GM19193 (cell line): Measurements from ENCODE around the gene MUC4.
"Not testable (repeated sequence)": the region's sequence is repeated elsewhere in the genome, so short reads cannot be mapped to it uniquely, and the experiment has no call there.

Experiments used
- POLR2A ChIP-seq: IDR thresholded peaks from 4 replicates; pipeline ENCODE4 v1.6.1; 2011; ENCODE audit not compliant: insufficient read depth, insufficient read length; ENCODE audit errors: extremely low read depth

Gene MUC4

DNA sequence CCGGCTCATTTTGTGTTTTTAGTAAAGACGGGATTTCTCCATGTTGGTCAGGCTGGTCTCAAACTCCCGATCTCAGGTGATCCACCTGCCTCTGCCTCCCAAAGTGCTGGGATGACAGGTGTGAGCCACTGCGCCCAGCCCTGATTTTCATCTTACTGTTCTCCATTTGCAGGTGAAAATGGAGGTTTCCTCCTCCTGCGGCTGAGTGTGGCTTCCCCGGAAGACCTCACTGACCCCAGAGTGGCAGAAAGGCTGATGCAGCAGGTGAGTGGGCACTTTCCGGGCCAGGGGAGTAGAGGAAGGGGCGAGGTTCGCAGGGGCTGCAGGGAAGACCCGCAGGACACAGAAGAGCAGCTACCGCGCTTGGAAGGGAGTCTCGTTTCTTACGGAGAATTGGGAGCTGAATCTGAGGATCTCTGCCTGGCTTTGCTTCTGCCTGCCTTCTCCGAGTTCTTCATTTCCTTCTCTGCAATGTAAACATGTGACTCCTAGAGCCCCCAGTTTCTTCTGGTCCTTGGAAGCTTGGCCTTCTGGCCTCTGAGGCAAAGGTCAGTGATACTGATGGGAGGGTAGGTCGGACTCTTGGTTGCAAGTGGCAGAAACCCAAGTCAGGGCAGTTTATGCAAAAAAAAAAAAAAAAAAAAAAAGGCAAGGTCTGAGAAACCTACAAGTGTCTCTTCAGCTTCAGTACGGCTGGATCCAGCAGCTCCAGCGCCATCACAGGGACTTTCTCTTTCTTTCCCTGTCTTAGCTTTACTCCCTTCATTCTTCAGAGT lies 82.1 kb downstream of the MUC4 start:
- no peak for TF ChIP-seq POLR2A

DNA sequence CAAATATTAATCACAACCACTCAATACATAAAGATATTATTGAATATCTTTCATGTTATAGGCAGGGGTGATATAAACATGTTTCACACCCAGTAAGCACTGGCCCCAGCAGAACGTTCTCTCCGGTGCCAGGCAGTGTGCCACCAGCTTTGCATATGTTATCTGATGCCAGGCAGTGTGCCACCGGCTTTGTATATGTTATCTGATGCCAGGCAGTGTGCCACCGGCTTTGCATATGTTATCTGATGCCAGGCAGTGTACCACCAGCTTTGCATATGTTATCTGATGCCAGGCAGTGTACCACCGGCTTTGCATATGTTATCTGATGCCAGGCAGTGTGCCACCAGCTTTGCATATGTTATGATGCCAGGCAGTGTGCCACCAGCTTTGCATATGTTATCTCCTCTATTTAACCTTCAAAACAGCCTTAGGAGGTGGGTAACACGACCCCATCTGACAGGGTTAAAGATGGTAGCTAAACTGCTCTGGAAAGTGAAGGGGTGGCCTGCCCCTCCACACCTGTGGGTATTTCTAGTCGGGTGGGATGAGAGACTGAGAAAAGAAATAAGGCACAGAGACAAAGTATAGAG lies 84.0 kb downstream of the MUC4 start:
- no peak for TF ChIP-seq POLR2A

DNA sequence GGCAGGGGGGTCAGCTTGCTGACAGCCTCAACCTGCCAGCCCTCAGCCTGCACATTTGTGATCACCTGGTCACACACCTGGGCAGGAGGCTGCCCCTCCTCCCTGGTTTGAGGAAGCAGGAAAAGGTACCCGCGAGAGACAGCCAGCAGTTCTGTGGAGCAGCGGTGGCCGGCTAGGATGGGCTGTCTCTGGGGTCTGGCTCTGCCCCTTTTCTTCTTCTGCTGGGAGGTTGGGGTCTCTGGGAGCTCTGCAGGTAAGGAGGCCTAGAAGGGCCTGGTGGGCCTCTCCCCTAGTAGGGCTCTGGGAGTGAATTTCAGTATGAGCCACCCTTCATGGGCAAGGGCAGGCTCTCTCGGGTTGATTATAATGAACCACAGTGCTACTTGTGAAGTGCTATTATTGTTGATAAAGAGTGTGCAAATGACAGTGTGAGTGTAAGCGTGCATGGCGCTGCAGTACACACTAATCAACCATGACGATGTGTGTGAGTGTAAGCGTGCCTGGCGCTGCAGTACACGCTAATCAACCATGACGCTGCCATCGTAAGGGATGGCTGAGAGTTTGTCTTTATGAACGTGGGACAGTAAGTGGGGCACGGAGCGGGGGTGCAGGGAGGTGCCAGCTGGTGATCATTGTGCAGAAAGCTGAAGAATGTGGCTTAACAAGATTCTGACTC lies 90.8 kb downstream of the MUC4 start, which contains the start of gene MUC20:
Gene MUC20 (plus strand): TSS at position 148 of the 676 bp plus-strand sequence. CDS start 30 bp downstream, at position 178.
- not testable (repeated sequence) for TF ChIP-seq POLR2A

GRCh38 chr3:195718477-195718984 lies 93.2 kb downstream of the MUC4 start:
- no peak for TF ChIP-seq POLR2A

GRCh38 chr3:195717852-195718476 lies 93.8 kb downstream of the MUC4 start:
- no peak for TF ChIP-seq POLR2A

GRCh38 chr3:195717416-195717815 lies 94.3 kb downstream of the MUC4 start:
- TF ChIP-seq POLR2A, result no peak

DNA sequence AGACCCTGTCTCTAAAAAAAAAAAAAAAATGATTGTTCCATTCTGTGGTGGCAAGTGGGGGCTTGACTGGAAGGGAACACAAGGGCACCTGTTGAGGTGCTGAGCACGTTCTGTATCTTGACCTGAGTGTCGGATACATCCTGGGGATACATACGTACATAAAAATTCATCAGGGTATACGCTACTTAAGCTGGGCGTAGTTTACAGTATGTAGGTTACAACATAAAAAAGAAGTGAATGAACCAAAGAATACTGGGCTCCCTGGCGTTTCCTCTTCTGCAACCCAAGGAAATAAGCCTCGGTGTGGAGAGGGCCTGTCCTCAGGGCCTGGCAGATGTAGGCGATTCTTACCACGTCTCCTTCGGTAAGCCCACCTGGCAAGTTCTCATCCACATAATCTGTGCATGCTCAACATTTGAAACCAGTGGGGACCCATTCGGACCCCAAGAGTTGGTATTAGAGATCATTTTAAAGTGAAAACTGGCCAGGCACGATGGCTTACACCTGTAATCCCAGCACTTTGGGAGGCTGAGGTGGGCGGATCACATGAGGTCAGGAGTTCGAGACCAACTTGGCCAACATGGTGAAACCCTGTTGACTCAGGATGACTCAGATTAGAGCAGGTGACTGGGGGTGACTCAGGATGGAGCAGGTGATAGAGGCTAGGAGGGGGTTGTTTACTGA lies 96.0 kb downstream of the MUC4 start:
- no peak for TF ChIP-seq POLR2A

GRCh38 chr3:195715134-195715533 lies 96.6 kb downstream of the MUC4 start:
- no peak for TF ChIP-seq POLR2A

DNA sequence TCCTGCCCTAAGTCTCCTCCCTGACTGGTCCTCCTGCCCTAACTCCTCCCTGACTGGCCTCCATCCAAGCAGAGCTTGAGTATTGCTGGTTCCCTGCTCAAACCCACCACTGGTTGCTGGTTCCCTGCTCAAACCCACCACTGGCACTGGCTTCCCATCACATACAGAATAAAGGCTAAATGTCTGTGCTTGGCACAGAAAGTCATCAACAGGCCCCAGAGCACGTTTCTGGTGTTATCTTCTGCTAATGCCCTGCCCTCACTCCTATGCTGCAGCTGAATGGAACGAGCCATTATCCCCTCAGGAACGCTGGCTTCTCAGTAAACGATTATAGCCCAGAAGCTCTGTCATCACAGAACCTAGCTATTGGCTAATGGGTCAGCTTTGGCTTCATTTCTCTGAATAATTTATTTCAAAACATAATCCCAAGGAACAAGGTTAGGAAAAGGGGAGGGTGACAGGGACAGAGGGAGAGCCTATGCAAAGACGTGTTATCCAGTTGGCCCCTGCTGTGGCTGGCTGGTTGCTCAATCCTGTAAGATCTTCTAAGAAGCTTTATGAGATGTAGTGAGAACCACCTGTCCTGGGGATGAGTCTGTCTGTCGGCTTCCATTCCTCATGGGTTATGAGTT lies 97.2 kb downstream of the MUC4 start:
- TF ChIP-seq POLR2A, result no peak

GRCh38 chr3:195711813-195712534 lies 99.8 kb downstream of the MUC4 start:
- TF ChIP-seq POLR2A, result no peak

DNA sequence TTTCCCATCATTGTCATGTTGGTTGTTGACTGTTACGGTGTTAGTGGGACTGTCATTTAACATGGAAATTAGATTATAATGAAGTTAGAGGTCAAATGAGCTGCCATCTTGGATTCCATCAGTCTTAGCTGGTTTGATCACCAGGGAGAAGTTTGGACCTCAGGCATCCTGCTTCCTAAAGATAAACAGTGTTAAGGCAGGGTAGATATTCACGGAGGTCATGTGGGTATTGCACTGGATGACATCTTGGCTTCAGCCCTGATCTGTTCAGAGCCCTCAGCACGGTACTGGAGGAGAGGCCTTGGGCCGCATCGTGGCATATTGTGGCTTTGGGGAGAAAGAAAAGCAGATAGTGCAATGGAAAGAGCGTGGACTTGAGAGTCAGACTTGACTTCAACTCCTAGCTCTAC lies 102.0 kb downstream of the MUC4 start:
- TF ChIP-seq POLR2A, result no peak

DNA sequence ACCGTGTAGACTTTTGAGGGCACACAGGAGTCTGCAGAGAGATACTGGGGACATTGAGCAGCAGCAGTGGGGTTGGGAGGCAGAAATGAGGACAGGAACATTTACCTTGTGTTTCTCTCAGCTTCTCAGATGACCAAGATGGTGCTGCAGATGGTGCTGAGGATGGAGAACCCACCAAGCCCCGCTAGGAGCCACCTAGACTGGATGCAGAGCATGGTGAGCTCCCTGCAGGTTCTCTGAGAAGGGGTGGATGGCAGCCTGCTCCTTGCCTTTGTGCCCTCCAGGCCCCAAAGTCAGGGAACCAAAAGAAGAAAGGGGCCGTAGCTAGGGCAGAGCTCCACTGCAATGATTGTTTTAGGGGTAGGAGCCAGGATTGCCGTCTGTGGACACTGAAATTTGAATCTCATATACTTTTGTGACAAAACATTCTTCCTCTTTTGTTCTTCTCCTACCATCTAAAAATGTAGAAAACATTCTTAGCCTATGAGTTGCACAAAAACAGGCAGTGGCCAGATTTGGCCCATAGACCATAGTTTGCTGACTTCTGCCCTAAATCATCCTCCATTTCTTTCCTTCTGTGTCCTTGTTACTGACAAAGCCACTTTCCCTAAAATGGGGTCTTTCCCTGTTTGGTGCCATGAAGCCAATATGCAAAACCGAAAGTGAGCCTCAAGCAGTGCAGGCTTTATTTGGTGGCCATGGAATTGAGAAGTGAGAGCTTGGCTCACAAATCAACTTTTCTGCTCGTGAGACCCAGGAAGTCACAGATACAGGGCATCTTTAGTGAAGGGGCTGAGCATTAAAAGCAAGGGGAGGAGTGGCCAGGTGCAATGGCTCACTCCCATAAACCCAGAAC lies 102.9 kb downstream of the MUC4 start:
- TF ChIP-seq POLR2A, result no peak

DNA sequence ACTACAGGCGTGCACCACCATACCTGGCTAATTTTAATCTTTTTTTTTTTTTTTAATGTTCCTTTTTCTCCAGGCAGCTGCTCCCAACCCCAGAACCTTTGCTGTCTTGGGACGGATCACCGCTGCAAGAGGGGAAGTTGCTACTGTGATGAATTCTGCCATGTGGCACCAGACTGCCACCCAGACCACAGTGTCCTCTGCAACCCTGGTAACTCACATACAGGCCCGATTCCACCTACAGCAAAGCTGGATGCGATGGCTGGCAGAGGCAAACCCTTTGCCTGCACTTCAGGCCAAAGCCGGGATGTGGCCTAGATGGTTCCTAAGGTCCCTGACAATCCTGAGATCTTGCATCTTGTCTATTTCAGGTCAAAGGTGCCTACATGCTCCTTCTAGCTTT lies 103.7 kb downstream of the MUC4 start:
- no peak for TF ChIP-seq POLR2A
